GM12878 (cell line): ENCODE results near the gene NPSR1. TPM values are rescaled to one million over a fixed set of nuclear protein-coding genes. Genes with fewer than 3 reads are reported as not detected.

Experiments used
- ATAC-seq: fragments of 200-7000 bp; cut with Tn5 transposase; 3 replicates; pipeline ENCODE4 v1.9.1; 2020; ENCODE audit warnings: mild to moderate bottlenecking, moderate library complexity
- BruUV-seq: library from RNA; stranded (reverse); fragments of 400-500 nt; replicated peaks from 2 replicates; lab custom pipeline; 2021; lab: Mats Ljungman, UMichigan
- CTCF ChIA-PET: fragments of 300-600 bp; sonication (Branson Sonifier 250); formaldehyde crosslinking; extraction: SDS; loops from one replicate; lab custom pipeline; 2021; ENCODE audit warnings: inconsistent platforms; lab: Yijun Ruan, JAX
- POLR2A ChIA-PET: fragments of 350-600 bp; formaldehyde crosslinking; extraction: SDS; loops from one replicate; lab custom pipeline; 2021; ENCODE audit warnings: inconsistent platforms; lab: Charles Lee
- RAD21 ChIA-PET: fragments of 300-600 bp; sonication (Branson Sonifier 250); formaldehyde crosslinking; loops from one replicate; lab custom pipeline; 2023; ENCODE audit warnings: antibody characterized with exemption; ENCODE audit not compliant: unreplicated experiment; lab: Charles Lee
- SMC1A ChIA-PET: fragments of 300-600 bp; sonication (Branson Sonifier 250); formaldehyde crosslinking; loops from one replicate; lab custom pipeline; 2023; ENCODE audit not compliant: unreplicated experiment, uncharacterized antibody; lab: Charles Lee
- DNase-seq: peaks from one replicate; pipeline ENCODE4 v3.0.0-alpha.2; 2011; ENCODE audit warnings: low read depth, low spot score
- FAIRE-seq: peaks from 3 replicates; lab custom pipeline; 2011; peaks lifted over from hg19 to GRCh38; lab: Jason Lieb, UNC
- H2AFZ ChIP-seq: 2 replicates; pipeline ENCODE4 v1.6.0; 2011; ENCODE audit warnings: low read depth, low read length, control low read depth; ENCODE audit not compliant: control insufficient read depth
- H3K27ac ChIP-seq: 2 replicates; pipeline ENCODE4 v1.5.1; 2011; ENCODE audit warnings: control low read depth; ENCODE audit not compliant: control insufficient read depth, insufficient read depth
- H3K27me3 ChIP-seq, 2 experiments: replicated peaks in 1 of 2; 2 replicates each; pipeline versions ENCODE4 v1.6.0 to v1.6.1; 2011; ENCODE audit warnings: low read length in 1 of 2; ENCODE audit not compliant: control insufficient read depth in 2 of 2, insufficient read depth in 2 of 2
- H3K36me3 ChIP-seq, 2 experiments: 2 replicates each; pipeline ENCODE4 v1.5.1; 2011; ENCODE audit warnings: low read length in 1 of 2; ENCODE audit not compliant: control insufficient read depth in 2 of 2, insufficient read depth in 2 of 2
- H3K4me1 ChIP-seq: 2 replicates; pipeline ENCODE4 v1.6.1; 2011; ENCODE audit warnings: mild to moderate bottlenecking, low read length, moderate library complexity, mixed read lengths; ENCODE audit not compliant: control insufficient read depth, insufficient read depth
- H3K4me2 ChIP-seq: 2 replicates; pipeline ENCODE4 v1.6.0; 2011; ENCODE audit warnings: control low read depth; ENCODE audit not compliant: control insufficient read depth, insufficient read depth
- H3K4me3 ChIP-seq: fragments of 200-600 bp; sonication (generic); 2 replicates; pipeline ENCODE4 v1.5.1; 2016
- H3K79me2 ChIP-seq: 2 replicates; pipeline ENCODE4 v1.6.0; 2011; ENCODE audit warnings: low read length; ENCODE audit not compliant: control insufficient read depth, insufficient read depth
- H3K9ac ChIP-seq: 2 replicates; pipeline ENCODE4 v1.8.0; 2011; ENCODE audit warnings: low read length, control low read depth, mixed read lengths; ENCODE audit not compliant: control insufficient read depth, insufficient read depth
- H3K9me3 ChIP-seq: replicated peaks from 3 replicates; pipeline ENCODE4 v1.5.1; 2011; ENCODE audit warnings: mild to moderate bottlenecking, low read length; ENCODE audit not compliant: control insufficient read depth, insufficient read depth
- H4K20me1 ChIP-seq: 2 replicates; pipeline ENCODE4 v1.6.0; 2011; ENCODE audit not compliant: control insufficient read depth, insufficient read depth
- ATF3 ChIP-seq: IDR thresholded peaks from 2 replicates; pipeline ENCODE4 v1.6.1; 2011; ENCODE audit warnings: low read depth, mild to moderate bottlenecking, low read length, moderate library complexity, borderline replicate concordance; ENCODE audit errors: extremely low read depth
- CHD1 ChIP-seq: IDR thresholded peaks from 2 replicates; pipeline ENCODE4 v1.6.1; 2012; ENCODE audit warnings: low read depth, low read length, improper control_type of control experiment
- HDAC6 ChIP-seq: fragments of 200-600 bp; sonication (generic); IDR thresholded peaks from one replicate; pipeline ENCODE4 v1.8.0; 2017; ENCODE audit warnings: antibody characterized with exemption; ENCODE audit not compliant: unreplicated experiment
- KLF5 ChIP-seq: fragments of 450-650 bp; IDR thresholded peaks from 2 replicates; pipeline ENCODE4 v1.6.1; 2014; ENCODE audit warnings: mild to moderate bottlenecking; ENCODE audit not compliant: partially characterized antibody
- NR2F1 ChIP-seq: fragments of 450-650 bp; conservative IDR thresholded peaks from 2 replicates; pipeline ENCODE4 v1.6.1; 2017; ENCODE audit warnings: mild to moderate bottlenecking
- STAT3 ChIP-seq: IDR thresholded peaks from 2 replicates; pipeline ENCODE4 v1.6.1; 2011; ENCODE audit warnings: low read depth, low read length, improper control_type of control experiment
- SUZ12 ChIP-seq: fragments of 200-600 bp; sonication (generic); IDR thresholded peaks from one replicate; pipeline ENCODE4 v1.6.1; 2018; ENCODE audit warnings: antibody characterized with exemption, mild to moderate bottlenecking; ENCODE audit not compliant: unreplicated experiment
- TCF12 ChIP-seq: IDR thresholded peaks from 2 replicates; pipeline ENCODE4 v1.6.1; 2011; ENCODE audit warnings: low read depth, mild to moderate bottlenecking, low read length
- USF1 ChIP-seq: IDR thresholded peaks from 2 replicates; pipeline ENCODE4 v1.6.1; 2011; ENCODE audit warnings: borderline replicate concordance, low read depth, mild to moderate bottlenecking, moderate library complexity, mixed read lengths, low read length; ENCODE audit not compliant: insufficient read depth; ENCODE audit errors: extremely low read length
- WGBS: methylation state at CpG from one replicate; pipeline ENCODE4 v1.1.6; 2016; ENCODE audit warnings: low lambda C conversion rate; ENCODE audit not compliant: insufficient replicate concordance, insufficient coverage; ENCODE audit errors: missing lambda C conversion rate; 5-methylcytosine and 5-hydroxymethylcytosine counted together
- in situ Hi-C: fragments of 300-500 bp; cut with MboI; formaldehyde crosslinking; loops from 9 replicates; pipeline ENCODE4 v1.14.3; 2018; ENCODE audit warnings: mixed read lengths
- intact Hi-C: fragments of 100-400 bp; cut with micrococcal nuclease; formaldehyde crosslinking; loops from one replicate; pipeline ENCODE4 v1.14.2; 2022; ENCODE audit not compliant: unreplicated experiment
- polyA plus RNA-seq, 11 experiments: library from polyadenylated mRNA; depleted of rRNA in 4 of 11; unstranded in 6 of 11; stranded (reverse) in 5 of 11; fragments of >200 nt; fragmentation: Nextera tagmentation in 4 of 11; fragmentation: Illumina TruSeq in 1 of 11; extraction: Ambion mirVana in 4 of 11; extraction: Trizol in 1 of 11; gene quantifications; 1 replicate in 1 of 11; 2 replicates in 10 of 11; pipeline versions ENCODE4 v1.2.1 to v1.2.3, GENCODE V29; 2011 to 2016; ENCODE audit warnings: inconsistent platforms in 2 of 11, missing spikeins in 2 of 11, low read depth in 1 of 11
- total RNA-seq, 4 experiments: library from RNA; depleted of rRNA in 3 of 4; stranded (reverse); fragments of >200 nt in 3 of 4; fragmentation: Illumina TruSeq in 1 of 4; extraction: Trizol in 1 of 4; gene quantifications; 2 replicates each; pipeline versions ENCODE4 v1.2.1 to v1.2.3, GENCODE V29; 2013 to 2021
- TF ChIP-seq, protein P1 (sequence below): fragments of 450-650 bp; formaldehyde crosslinking; IDR thresholded peaks from 2 replicates; pipeline ENCODE4 v1.5.0; 2022; ENCODE audit warnings: mild to moderate bottlenecking, missing genetic modification characterization
- TF ChIP-seq, protein P2 (sequence below): fragments of 450-650 bp; IDR thresholded peaks from 2 replicates; pipeline ENCODE4 v1.6.1; 2018; ENCODE audit warnings: mild to moderate bottlenecking, low read depth, moderate library complexity; ENCODE audit not compliant: partially characterized antibody
- TF ChIP-seq, protein P3 (sequence below): fragments of 150-350 bp; IDR thresholded peaks from 2 replicates; pipeline ENCODE4 v1.6.1; 2016; ENCODE audit warnings: low read depth, low read length

NPSR1 gene
- total and polyA plus RNA-seq, 10 of the 15 experiments (the other 5 are each of a cell fraction or from before 2014, with no cell fraction given) = 0.20 TPM; not detected in 9

DNA sequence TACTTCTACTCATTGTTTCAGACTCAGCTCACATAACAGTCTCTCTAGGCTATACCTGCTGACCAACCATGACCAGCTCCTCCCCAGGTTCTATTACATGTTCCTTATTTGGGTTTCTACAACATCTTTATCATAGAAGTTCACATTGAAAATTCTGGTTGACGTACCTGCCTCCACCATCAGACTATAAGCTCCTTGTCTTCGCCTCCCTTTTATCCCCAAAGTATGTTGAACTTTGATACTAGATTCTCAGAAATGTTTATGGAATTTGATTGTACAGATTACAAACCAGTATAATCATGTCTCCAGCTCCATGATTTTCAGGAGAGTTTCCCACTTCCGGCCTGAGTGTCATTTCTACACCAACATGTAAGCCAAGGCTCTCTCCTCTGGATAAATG is 15.0 kb downstream of the NPSR1 start:
- ChIA-PET CTCF (interaction anchor here (1.0 to 4.6 kb wide), 11 partner anchors 12 to 363 kb away, joined by 3 to 26 read pairs (median 5); no protein-coding TSS in a partner anchor), RAD21 (interaction anchor here (0.8 to 4.5 kb wide), 10 partner anchors 13 to 847 kb away, joined by 3 to 37 read pairs (median 3); no protein-coding TSS in a partner anchor), POLR2A (no interaction called here), SMC1A (interaction anchor here (0.8 to 3.0 kb wide), 14 partner anchors 13 to 345 kb away, joined by 3 to 15 read pairs (median 4); no protein-coding TSS in a partner anchor)
- H3K4me3 ChIP-seq = no peak overlapping the region
- H3K79me2 ChIP-seq = no peaks in the 10 kb centered on the region
- no peak overlapping the region for H2AFZ ChIP-seq
- ATAC-seq (no peak), DNase-seq (no peak), FAIRE-seq (no peak)
- no peaks in the 10 kb centered on the region for H3K4me1 ChIP-seq
- H3K4me2 ChIP-seq = no peak overlapping the region
- intact Hi-C loops (loop anchor here (5.0 to 10.0 kb wide), 2 partner anchors 351 to 862 kb away; no protein-coding TSS in a partner anchor), in situ Hi-C loops (no loop called here)
- no peaks in the 10 kb centered on the region for H3K27me3 ChIP-seq
- BruUV-seq = no TSS peak
- H3K9me3 ChIP-seq = no peaks in the 10 kb centered on the region
- 27% methylated on average over 3 of the region's 3 CpGs for WGBS
- H4K20me1 ChIP-seq = no peaks in the 10 kb centered on the region; the same call in 1 of the 2 replicates
- no peak overlapping the region for H3K27ac ChIP-seq
- H3K36me3 ChIP-seq = no peaks in the 10 kb centered on the region
- H3K9ac ChIP-seq = no peak overlapping the region
- TF ChIP-seq, protein P1, sequence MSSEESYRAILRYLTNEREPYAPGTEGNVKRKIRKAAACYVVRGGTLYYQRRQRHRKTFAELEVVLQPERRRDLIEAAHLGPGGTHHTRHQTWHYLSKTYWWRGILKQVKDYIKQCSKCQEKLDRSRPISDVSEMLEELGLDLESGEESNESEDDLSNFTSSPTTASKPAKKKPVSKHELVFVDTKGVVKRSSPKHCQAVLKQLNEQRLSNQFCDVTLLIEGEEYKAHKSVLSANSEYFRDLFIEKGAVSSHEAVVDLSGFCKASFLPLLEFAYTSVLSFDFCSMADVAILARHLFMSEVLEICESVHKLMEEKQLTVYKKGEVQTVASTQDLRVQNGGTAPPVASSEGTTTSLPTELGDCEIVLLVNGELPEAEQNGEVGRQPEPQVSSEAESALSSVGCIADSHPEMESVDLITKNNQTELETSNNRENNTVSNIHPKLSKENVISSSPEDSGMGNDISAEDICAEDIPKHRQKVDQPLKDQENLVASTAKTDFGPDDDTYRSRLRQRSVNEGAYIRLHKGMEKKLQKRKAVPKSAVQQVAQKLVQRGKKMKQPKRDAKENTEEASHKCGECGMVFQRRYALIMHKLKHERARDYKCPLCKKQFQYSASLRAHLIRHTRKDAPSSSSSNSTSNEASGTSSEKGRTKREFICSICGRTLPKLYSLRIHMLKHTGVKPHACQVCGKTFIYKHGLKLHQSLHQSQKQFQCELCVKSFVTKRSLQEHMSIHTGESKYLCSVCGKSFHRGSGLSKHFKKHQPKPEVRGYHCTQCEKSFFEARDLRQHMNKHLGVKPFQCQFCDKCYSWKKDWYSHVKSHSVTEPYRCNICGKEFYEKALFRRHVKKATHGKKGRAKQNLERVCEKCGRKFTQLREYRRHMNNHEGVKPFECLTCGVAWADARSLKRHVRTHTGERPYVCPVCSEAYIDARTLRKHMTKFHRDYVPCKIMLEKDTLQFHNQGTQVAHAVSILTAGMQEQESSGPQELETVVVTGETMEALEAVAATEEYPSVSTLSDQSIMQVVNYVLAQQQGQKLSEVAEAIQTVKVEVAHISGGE = no peak
- no peak for TF ChIP-seq ATF3
- TF ChIP-seq USF1 = no peak
- TF ChIP-seq SUZ12 = no peak
- TF ChIP-seq NR2F1 = no peak
- TF ChIP-seq STAT3 = no peak
- no peak for TF ChIP-seq TCF12
- TF ChIP-seq, protein P2, sequence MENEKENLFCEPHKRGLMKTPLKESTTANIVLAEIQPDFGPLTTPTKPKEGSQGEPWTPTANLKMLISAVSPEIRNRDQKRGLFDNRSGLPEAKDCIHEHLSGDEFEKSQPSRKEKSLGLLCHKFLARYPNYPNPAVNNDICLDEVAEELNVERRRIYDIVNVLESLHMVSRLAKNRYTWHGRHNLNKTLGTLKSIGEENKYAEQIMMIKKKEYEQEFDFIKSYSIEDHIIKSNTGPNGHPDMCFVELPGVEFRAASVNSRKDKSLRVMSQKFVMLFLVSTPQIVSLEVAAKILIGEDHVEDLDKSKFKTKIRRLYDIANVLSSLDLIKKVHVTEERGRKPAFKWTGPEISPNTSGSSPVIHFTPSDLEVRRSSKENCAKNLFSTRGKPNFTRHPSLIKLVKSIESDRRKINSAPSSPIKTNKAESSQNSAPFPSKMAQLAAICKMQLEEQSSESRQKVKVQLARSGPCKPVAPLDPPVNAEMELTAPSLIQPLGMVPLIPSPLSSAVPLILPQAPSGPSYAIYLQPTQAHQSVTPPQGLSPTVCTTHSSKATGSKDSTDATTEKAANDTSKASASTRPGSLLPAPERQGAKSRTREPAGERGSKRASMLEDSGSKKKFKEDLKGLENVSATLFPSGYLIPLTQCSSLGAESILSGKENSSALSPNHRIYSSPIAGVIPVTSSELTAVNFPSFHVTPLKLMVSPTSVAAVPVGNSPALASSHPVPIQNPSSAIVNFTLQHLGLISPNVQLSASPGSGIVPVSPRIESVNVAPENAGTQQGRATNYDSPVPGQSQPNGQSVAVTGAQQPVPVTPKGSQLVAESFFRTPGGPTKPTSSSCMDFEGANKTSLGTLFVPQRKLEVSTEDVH = no peak
- TF ChIP-seq HDAC6 = no peak
- TF ChIP-seq, protein P3, sequence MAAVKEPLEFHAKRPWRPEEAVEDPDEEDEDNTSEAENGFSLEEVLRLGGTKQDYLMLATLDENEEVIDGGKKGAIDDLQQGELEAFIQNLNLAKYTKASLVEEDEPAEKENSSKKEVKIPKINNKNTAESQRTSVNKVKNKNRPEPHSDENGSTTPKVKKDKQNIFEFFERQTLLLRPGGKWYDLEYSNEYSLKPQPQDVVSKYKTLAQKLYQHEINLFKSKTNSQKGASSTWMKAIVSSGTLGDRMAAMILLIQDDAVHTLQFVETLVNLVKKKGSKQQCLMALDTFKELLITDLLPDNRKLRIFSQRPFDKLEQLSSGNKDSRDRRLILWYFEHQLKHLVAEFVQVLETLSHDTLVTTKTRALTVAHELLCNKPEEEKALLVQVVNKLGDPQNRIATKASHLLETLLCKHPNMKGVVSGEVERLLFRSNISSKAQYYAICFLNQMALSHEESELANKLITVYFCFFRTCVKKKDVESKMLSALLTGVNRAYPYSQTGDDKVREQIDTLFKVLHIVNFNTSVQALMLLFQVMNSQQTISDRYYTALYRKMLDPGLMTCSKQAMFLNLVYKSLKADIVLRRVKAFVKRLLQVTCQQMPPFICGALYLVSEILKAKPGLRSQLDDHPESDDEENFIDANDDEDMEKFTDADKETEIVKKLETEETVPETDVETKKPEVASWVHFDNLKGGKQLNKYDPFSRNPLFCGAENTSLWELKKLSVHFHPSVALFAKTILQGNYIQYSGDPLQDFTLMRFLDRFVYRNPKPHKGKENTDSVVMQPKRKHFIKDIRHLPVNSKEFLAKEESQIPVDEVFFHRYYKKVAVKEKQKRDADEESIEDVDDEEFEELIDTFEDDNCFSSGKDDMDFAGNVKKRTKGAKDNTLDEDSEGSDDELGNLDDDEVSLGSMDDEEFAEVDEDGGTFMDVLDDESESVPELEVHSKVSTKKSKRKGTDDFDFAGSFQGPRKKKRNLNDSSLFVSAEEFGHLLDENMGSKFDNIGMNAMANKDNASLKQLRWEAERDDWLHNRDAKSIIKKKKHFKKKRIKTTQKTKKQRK = no peak
- TF ChIP-seq KLF5 = no peak
- TF ChIP-seq CHD1 = no peak
